GM12801 (cell line): ENCODE data around the gene LRRC75B.

Source experiments
- CTCF ChIP-seq: IDR thresholded peaks from one replicate; pipeline ENCODE4 v1.5.1; 2011; ENCODE audit warnings: control low read depth; ENCODE audit not compliant: insufficient read length; ENCODE audit errors: extremely low read depth

LRRC75B gene

GRCh38 chr22:24588757-24589481 is 4.0 kb downstream of the LRRC75B start:
- TF ChIP-seq CTCF: no peak

DNA sequence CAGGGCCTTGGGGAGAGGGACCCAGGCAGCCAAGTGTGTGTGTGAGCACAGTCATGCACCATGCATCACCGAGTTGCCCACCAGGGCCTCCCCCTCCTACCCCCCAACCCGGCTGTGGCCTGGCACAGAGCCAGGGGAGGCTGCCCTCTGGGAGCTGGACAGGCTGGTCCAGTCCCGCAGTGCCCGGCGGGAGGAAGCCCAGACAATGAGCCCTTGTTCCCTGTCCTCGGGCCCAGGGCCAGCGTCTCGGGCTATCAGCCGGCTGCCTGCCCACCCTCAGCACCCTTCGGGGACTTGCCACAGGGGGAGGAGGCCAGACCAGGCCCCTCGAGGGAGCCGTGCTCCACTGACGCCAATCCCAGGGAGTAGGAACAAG is 4.5 kb downstream of the LRRC75B start:
- TF ChIP-seq CTCF: no peak

- no peak for TF ChIP-seq CTCF
Observed at GRCh38 chr22:24587948-24588347, 4.9 kb downstream of the LRRC75B start.

GRCh38 chr22:24587251-24587650 is 5.6 kb downstream of the LRRC75B start:
- no peak for TF ChIP-seq CTCF

DNA sequence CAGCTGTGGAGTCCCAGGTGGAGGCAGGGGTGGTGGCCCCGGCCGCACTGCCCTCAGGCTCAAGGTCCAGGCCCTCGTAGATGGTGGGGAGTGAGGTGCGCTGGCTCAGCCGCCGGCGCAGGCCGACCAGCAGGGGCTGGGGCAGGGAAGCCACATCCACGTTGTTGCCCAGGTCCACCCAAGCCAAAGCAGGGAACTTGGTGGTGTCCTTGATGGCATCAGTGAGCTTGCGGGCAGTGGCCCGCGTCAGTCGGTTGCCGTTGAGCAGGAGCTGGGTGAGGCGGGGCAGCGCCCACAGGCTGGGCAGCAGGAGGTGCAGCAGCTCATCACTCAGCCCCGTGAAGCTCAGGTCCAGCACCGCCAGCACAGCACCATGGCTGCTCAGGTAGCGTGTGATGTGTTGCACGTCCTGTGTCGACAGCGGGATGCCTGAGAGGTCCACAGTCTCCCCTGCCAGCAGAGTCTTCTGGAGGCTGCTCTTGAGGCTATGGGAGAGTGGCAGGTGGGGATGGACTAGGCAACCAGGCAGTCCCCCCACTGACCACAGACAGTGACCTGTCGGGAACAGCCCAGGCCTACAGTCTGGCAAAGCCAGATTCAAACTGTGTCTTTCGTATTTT is 6.8 kb downstream of the LRRC75B start:
- no peak for TF ChIP-seq CTCF

DNA sequence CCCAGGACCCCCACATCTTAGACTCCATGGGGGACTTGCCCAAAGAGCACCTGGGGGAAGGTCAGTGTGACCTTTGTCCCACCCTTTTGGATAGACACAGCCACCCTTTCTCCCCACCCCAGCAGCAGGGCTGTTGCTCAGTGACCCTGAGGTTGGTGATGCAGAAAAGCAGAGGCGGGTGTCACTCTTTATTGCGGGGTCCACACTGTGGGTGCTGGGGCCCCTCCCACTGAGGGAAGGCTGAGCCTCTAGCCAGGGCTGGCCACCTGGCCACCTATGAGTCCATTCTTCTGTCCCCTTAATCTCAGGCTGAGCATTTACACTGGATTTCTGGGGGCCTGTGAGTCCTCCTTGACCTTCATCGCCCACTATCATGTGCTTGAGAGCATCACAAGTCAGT is 7.4 kb downstream of the LRRC75B start:
- no peak for TF ChIP-seq CTCF

- no peak for TF ChIP-seq CTCF
Observed at GRCh38 chr22:24584871-24585411, 7.9 kb downstream of the LRRC75B start.
